Ovary (tissue), 9 donors: ENCODE measurements around the gene WFDC12. TPM values are rescaled to one million over a fixed set of nuclear protein-coding genes. Genes with fewer than 3 reads are reported as not detected.
"Not testable (repeated sequence)": the region's sequence is repeated elsewhere in the genome, so short reads cannot be mapped to it uniquely, and the experiment has no call there.

ENCODE experiments used
- DNase-seq, 5 donors: peaks; one replicate each; pipeline ENCODE4 v3.0.0-alpha.2; 2019 to 2020
- H3K27ac ChIP-seq, 2 donors: fragments of 200-600 bp; one replicate each; pipeline versions ENCODE4 v1.5.1 to v1.8.0; 2019 to 2022
- H3K27me3 ChIP-seq: fragments of 200-600 bp; one replicate; pipeline ENCODE4 v1.8.0; 2022
- H3K36me3 ChIP-seq: fragments of 200-600 bp; sonication (generic); one replicate; pipeline ENCODE4 v1.5.1; 2019
- H3K4me1 ChIP-seq: one replicate; pipeline ENCODE4 v1.8.1; 2013; ENCODE audit warnings: mild to moderate bottlenecking, moderate library complexity; ENCODE audit not compliant: insufficient read depth
- H3K4me3 ChIP-seq: fragments of 200-600 bp; sonication (generic); one replicate; pipeline ENCODE4 v1.5.1; 2017
- H3K9me3 ChIP-seq, 2 donors: fragments of 200-600 bp in 1 of 2; sonication (generic) in 1 of 2; one replicate each; pipeline versions ENCODE4 v1.5.1 to v1.8.1; 2013 to 2019; ENCODE audit warnings: mild to moderate bottlenecking in 1 of 2, moderate library complexity in 1 of 2
- EP300 ChIP-seq: sonication (generic); formaldehyde crosslinking; IDR thresholded peaks from one replicate; pipeline ENCODE4 v1.6.1; 2017; ENCODE audit warnings: antibody characterized with exemption
- POLR2A ChIP-seq: fragments of 450-650 bp; IDR thresholded peaks from one replicate; pipeline ENCODE4 v1.6.1; 2017; ENCODE audit warnings: antibody characterized with exemption, mild to moderate bottlenecking, moderate library complexity
- WGBS, 3 donors: extraction: QIAGEN DNeasy Blood & Tissue Kit in 1 of 3; methylation state at CpG; one replicate each; pipeline versions ENCODE4 v1.1.5 to v1.1.7; 2013 to 2017; 5-methylcytosine and 5-hydroxymethylcytosine counted together
- intact Hi-C, 4 donors: fragments of 100-400 bp; cut with DNase I; formaldehyde crosslinking; loops; one replicate each; pipeline versions ENCODE4 v1.11.0 to v1.15.1; 2022 to 2023
- polyA plus RNA-seq, 2 donors: library from polyadenylated mRNA; stranded (reverse); fragments of 200-250 nt in 1 of 2; fragments of 350-450 nt in 1 of 2; fragmentation: Illumina TruSeq in 1 of 2; extraction: RNeasy Lipid Tissue Mini Kit (QIAGEN cat#74804) in 1 of 2; gene quantifications; one replicate each; pipeline ENCODE4 v1.2.3, GENCODE V29; 2013 to 2014
- total RNA-seq, 7 donors: library from RNA; depleted of rRNA in 2 of 7; stranded (reverse); fragments of >200 nt in 2 of 7; fragmentation: NEBNext Ultra II Directional in 3 of 7; extraction: Animal tissue kit (Norgen Biotek cat#: 25700) in 3 of 7; gene quantifications; one replicate each; pipeline versions ENCODE4 v1.1.0 to v1.2.4, GENCODE V29; 2016 to 2023
- TF ChIP-seq, protein P1 (sequence below), 3 donors: fragments of 450-650 bp in 2 of 3; fragments of 200-600 bp in 1 of 3; IDR thresholded peaks; one replicate each; pipeline versions ENCODE4 v1.5.1 to v1.8.0; 2016 to 2022; ENCODE audit warnings: antibody characterized with exemption in 3 of 3, mild to moderate bottlenecking in 1 of 3
- donor health status: DM: no; HTN: no; CAD: no; lungs with moderate emphysema.
- donor health status: DM: no; HTN: no; CAD: no.
- donor health status: Bipolar disorder and iron deficiency.
- donor health status: DM: yes; HTN: yes; CAD: no.
- donor health status: DM: no; HTN: no; CAD: no.
- donor health status: DM: yes; HTN: yes; CAD: no.

WFDC12 gene
- total and polyA plus RNA-seq, 9 donors = not detected

DNA sequence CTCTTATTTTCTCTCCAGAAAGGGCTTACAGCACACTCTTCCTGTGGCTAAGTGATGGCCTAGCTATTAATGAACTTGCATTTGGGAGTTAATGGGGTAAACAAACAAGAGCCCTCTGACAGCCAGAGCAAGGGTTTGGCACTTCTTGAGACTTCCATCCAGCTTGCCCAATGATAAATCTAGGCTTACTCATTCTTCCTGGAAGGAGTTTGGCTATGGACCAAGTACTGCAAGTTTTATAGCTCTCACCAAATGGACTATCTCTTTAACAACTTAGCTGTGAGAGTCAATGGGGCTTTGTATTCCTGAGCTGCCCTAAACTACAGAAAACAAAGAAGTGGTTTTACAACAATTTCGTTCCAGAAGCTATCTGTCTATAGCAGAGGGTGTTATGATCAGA is 33.7 kb upstream of the WFDC12 start:
- Histone ChIP-seq H3K27ac (no peak overlapping the region), H3K4me3 (no peak overlapping the region), H3K27me3 (no peaks in the 10 kb centered on the region), H3K4me1 (no peaks in the 10 kb centered on the region), H3K9me3 (no peaks in the 10 kb centered on the region), H3K36me3 (no peaks in the 10 kb centered on the region)
- 23 to 37% (median 33%) methylated on average over 1 of the region's 1 CpG for WGBS, 3 donors
- TF ChIP-seq POLR2A = no peak
- TF ChIP-seq, protein P1, sequence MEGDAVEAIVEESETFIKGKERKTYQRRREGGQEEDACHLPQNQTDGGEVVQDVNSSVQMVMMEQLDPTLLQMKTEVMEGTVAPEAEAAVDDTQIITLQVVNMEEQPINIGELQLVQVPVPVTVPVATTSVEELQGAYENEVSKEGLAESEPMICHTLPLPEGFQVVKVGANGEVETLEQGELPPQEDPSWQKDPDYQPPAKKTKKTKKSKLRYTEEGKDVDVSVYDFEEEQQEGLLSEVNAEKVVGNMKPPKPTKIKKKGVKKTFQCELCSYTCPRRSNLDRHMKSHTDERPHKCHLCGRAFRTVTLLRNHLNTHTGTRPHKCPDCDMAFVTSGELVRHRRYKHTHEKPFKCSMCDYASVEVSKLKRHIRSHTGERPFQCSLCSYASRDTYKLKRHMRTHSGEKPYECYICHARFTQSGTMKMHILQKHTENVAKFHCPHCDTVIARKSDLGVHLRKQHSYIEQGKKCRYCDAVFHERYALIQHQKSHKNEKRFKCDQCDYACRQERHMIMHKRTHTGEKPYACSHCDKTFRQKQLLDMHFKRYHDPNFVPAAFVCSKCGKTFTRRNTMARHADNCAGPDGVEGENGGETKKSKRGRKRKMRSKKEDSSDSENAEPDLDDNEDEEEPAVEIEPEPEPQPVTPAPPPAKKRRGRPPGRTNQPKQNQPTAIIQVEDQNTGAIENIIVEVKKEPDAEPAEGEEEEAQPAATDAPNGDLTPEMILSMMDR (IDR thresholded peaks at IDR 0.05) = no peak
- TF ChIP-seq EP300 = no peak
- DNase-seq = no peak
- intact Hi-C loops = no loop called here

DNA sequence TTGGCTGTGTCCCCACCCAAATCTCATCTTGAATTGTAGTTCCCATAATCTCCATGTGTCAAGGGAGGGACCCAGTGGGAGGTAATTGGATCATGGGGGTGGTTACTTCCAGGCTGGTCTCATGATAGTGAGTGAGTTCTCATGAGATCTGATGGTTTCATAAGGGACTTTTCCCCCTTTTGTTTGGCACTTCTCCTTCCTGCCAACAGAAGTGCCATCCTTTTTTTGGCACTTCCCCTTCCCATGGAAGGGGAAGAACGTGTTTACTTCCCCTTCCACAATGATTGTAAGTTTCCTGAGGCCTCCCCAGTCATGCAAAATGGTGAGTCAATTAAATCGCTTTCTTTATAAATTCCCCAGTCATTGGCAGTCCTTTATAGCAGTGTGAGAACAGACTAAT is 32.4 kb upstream of the WFDC12 start:
- 47 to 55% (median 54%) methylated on average over 2 of the region's 2 CpGs for WGBS, 3 donors
- intact Hi-C loops = no loop called here

GRCh38 chr20:45154794-45155193 is 30.5 kb upstream of the WFDC12 start:
- intact Hi-C loops, H3K36me3 ChIP-seq, H3K27ac ChIP-seq, H3K4me3 ChIP-seq, H3K4me1 ChIP-seq, H3K27me3 ChIP-seq, H3K9me3 ChIP-seq, DNase-seq: not testable (repeated sequence)
- WGBS, 3 donors = 87 to 96% (median 93%) methylated on average over 1 of the region's 1 CpG

More for the DNA sequence above, 32.4 kb upstream of the WFDC12 start:
- Histone ChIP-seq H3K4me1 (no peaks in the 10 kb centered on the region), H3K27ac (no peak overlapping the region), H3K9me3 (no peaks in the 10 kb centered on the region), H3K4me3 (no peak overlapping the region), H3K27me3 (no peaks in the 10 kb centered on the region), H3K36me3 (no peaks in the 10 kb centered on the region)
- no peak for DNase-seq
- TF ChIP-seq, protein P1 (IDR thresholded peaks at IDR 0.05) = no peak
- TF ChIP-seq EP300 (no peak), POLR2A (no peak)

GRCh38 chr20:45154183-45154582 is 29.9 kb upstream of the WFDC12 start:
- no peak overlapping the region for H3K4me3 ChIP-seq
- DNase-seq = no peak
- no peaks in the 10 kb centered on the region for H3K27me3 ChIP-seq
- no peaks in the 10 kb centered on the region for H3K36me3 ChIP-seq
- intact Hi-C loops = no loop called here
- H3K9me3 ChIP-seq = no peaks in the 10 kb centered on the region
- no peak overlapping the region for H3K27ac ChIP-seq
- TF ChIP-seq, protein P1 (IDR thresholded peaks at IDR 0.05) = no peak
- TF ChIP-seq POLR2A = no peak
- 51 to 76% (median 71%) methylated on average over 3 of the region's 3 CpGs for WGBS, 3 donors
- H3K4me1 ChIP-seq = no peaks in the 10 kb centered on the region

- TF ChIP-seq POLR2A (no peak), EP300 (no peak)
- TF ChIP-seq, protein P1 (IDR thresholded peaks at IDR 0.05) = no peak
- no peak for DNase-seq
- Histone ChIP-seq H3K27ac (no peak overlapping the region), H3K36me3 (no peaks in the 10 kb centered on the region), H3K4me1 (no peaks in the 10 kb centered on the region), H3K4me3 (no peak overlapping the region), H3K27me3 (no peaks in the 10 kb centered on the region), H3K9me3 (no peaks in the 10 kb centered on the region)
- intact Hi-C loops = no loop called here
- WGBS, 3 donors = 29 to 34% (median 33%) methylated on average over 1 of the region's 1 CpG
These were observed 29.5 kb upstream of the WFDC12 start for GRCh38 chr20:45153752-45154151.
